GM19395 (cell line): ENCODE data around the gene PARD3.
"Not testable (repeated sequence)": the region's sequence is repeated elsewhere in the genome, so short reads cannot be mapped to it uniquely, and the experiment has no call there.

Experiments
- ATAC-seq: cut with Tn5 transposase; IDR thresholded peaks from one replicate; pipeline ENCODE4 v1.9.1; 2021; ENCODE audit warnings: mild to moderate bottlenecking, moderate library complexity; ENCODE audit not compliant: unreplicated experiment

Gene PARD3

GRCh38 chr10:34290412-34291081, 524.5 kb downstream of the PARD3 start:
- no peak for ATAC-seq

- ATAC-seq, result no peak
Measured at GRCh38 chr10:34288634-34289033, 526.5 kb downstream of the PARD3 start.

- ATAC-seq, result no peak
Measured at GRCh38 chr10:34286136-34286739, 528.9 kb downstream of the PARD3 start.

GRCh38 chr10:34281661-34282582, 533.2 kb downstream of the PARD3 start:
- ATAC-seq, result no peak

- ATAC-seq, result no peak
Measured at GRCh38 chr10:34280599-34281374, 534.3 kb downstream of the PARD3 start.

GRCh38 chr10:34275626-34276130, 539.4 kb downstream of the PARD3 start:
- ATAC-seq, result no peak

GRCh38 chr10:34274906-34275305, 540.2 kb downstream of the PARD3 start:
- no peak for ATAC-seq

- ATAC-seq, result no peak
Measured at GRCh38 chr10:34273340-34273739, 541.8 kb downstream of the PARD3 start.

- no peak for ATAC-seq
Measured at GRCh38 chr10:34272316-34272715, 542.8 kb downstream of the PARD3 start.

- not testable (repeated sequence) for ATAC-seq
Measured at GRCh38 chr10:34268410-34268809, 546.7 kb downstream of the PARD3 start.

GRCh38 chr10:34262985-34263384, 552.1 kb downstream of the PARD3 start:
- ATAC-seq, result no peak

GRCh38 chr10:34260904-34261303, 554.2 kb downstream of the PARD3 start:
- no peak for ATAC-seq

GRCh38 chr10:34256216-34256615, 558.9 kb downstream of the PARD3 start:
- ATAC-seq, result no peak

- ATAC-seq, result no peak
Measured at GRCh38 chr10:34255035-34255434, 560.1 kb downstream of the PARD3 start.

- peak; percentile 78 for ATAC-seq
Measured at GRCh38 chr10:34254596-34254995, 560.5 kb downstream of the PARD3 start.

GRCh38 chr10:34252111-34252510, 563.0 kb downstream of the PARD3 start:
- ATAC-seq, result no peak

- no peak for ATAC-seq
Measured at GRCh38 chr10:34251177-34251576, 563.9 kb downstream of the PARD3 start.

- ATAC-seq, result no peak
Measured at GRCh38 chr10:34250722-34251121, 564.4 kb downstream of the PARD3 start.

GRCh38 chr10:34249634-34250033, 565.5 kb downstream of the PARD3 start:
- ATAC-seq, result no peak

- no peak for ATAC-seq
Measured at GRCh38 chr10:34247560-34247959, 567.5 kb downstream of the PARD3 start.
